Muscle of leg (tissue), 11 donors: ENCODE results near the gene KMO. TPM values are rescaled to one million over a fixed set of nuclear protein-coding genes. Genes with fewer than 3 reads are reported as not detected.

Experiments used
- DNase-seq: peaks from one replicate; pipeline ENCODE4 v3.0.0; 2013
- H3K27ac ChIP-seq: one replicate; pipeline ENCODE4 v1.5.1; 2013; ENCODE audit warnings: mild to moderate bottlenecking, low read length, control low read depth
- H3K27me3 ChIP-seq: one replicate; pipeline ENCODE4 v1.6.1; 2013; ENCODE audit warnings: low read length; ENCODE audit not compliant: control insufficient read depth, insufficient read depth
- H3K36me3 ChIP-seq: one replicate; pipeline ENCODE4 v1.6.1; 2013; ENCODE audit warnings: low read length; ENCODE audit not compliant: control insufficient read depth, insufficient read depth
- H3K4me1 ChIP-seq: one replicate; pipeline ENCODE4 v1.6.1; 2013; ENCODE audit warnings: low read length; ENCODE audit not compliant: control insufficient read depth, insufficient read depth
- H3K4me3 ChIP-seq: one replicate; pipeline ENCODE4 v1.5.1; 2013; ENCODE audit warnings: low read length, control low read depth
- H3K9me3 ChIP-seq: replicated peaks from 2 replicates; pipeline ENCODE4 v1.6.1; 2013; ENCODE audit warnings: low read depth, low read length; ENCODE audit not compliant: control insufficient read depth
- WGBS: methylation state at CpG from one replicate; pipeline ENCODE4 v1.1.5; 2013; ENCODE audit warnings: missing lambda C conversion rate; ENCODE audit not compliant: insufficient coverage; 5-methylcytosine and 5-hydroxymethylcytosine counted together
- polyA plus RNA-seq, 8 donors: library from polyadenylated mRNA; unstranded; fragments of 120-200 nt; gene quantifications; one replicate each; pipeline versions ENCODE4 v1.2.1 to v1.2.3, GENCODE V29; 2013; ENCODE audit warnings: inconsistent platforms in 1 of 8, low replicate concordance in 1 of 8; ENCODE audit not compliant: insufficient read length in 8 of 8, insufficient read depth in 1 of 8
- total RNA-seq: library from RNA; stranded (reverse); fragments of 120-200 nt; gene quantifications from one replicate; pipeline ENCODE4 v1.2.4, GENCODE V29; 2013

The KMO gene
- total and polyA plus RNA-seq, 9 donors, result 0.11 to 0.53 (median 0.23) TPM

GRCh38 chr1:241624935-241625334, 92.8 kb downstream of the KMO start:
- Histone ChIP-seq H3K4me1 (no peaks in the 10 kb centered on the region), H3K4me3 (no peak overlapping the region), H3K36me3 (no peaks in the 10 kb centered on the region), H3K9me3 (no peaks in the 10 kb centered on the region), H3K27me3 (no peaks in the 10 kb centered on the region), H3K27ac (no peak overlapping the region)
- no CpG with 5 or more reads among the region's 2 CpGs for WGBS
- DNase-seq, result no peak

DNA sequence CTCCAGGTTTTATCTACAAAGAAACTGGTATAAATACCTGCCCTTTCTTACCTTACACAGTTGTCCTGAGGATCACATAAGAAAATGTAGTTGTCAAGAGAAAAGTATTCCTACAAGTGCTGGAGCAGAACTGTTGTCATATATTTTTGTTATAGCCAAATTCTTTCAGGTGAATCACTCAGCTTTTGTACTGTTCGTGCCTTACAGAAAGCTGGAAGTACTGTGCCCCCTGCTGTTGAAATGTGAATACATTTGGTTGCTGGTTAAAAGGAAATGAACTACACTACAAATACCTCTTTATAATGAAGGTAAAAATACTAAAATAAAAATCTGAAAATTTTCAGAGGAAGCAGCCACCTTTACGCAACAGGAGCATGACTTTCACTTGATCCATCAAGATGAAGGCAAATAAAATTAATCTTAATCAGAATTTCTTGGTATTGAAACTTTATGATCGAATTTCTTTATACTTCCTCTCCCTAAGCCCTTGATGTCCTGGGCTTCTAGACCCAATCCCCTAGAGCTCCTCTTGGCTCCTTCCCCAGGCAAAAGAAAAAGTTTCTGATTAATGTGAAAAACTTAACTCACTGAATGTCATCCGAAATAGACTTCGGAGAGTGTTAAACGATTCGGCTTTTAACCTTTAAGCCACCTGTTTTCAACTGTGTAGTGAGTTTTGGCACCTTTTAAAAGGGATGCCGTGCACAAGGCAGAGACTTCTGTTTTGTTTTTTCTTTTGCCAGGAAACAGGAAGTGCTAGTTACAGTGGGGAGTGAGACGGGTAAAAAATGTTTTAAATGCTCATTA, 95.5 kb downstream of the KMO start:
- Histone ChIP-seq H3K36me3 (no peaks in the 10 kb centered on the region), H3K9me3 (no peaks in the 10 kb centered on the region), H3K27me3 (no peaks in the 10 kb centered on the region), H3K4me3 (no peak overlapping the region), H3K4me1 (no peaks in the 10 kb centered on the region), H3K27ac (no peak overlapping the region)
- peak; percentile 43 for DNase-seq
- 80% methylated on average over 1 of the region's 9 CpGs for WGBS

DNA sequence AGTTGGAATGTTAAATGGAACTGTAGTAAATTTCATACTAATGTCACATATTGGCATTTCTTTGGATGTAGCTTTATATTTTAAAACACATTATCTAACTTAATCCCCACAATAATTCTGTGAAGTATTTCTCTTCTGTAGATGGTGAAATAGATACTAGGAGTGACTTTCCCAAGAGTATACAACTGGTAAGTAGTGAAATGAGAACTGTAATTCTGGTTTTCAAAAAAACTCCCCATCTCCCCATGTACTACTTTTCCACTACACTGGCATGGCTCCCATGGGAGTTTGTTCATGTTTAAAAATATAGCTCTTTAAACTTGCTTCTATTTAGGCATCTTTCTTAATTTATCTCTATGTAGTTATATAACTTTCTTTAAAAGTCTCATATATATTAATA, 97.8 kb downstream of the KMO start:
- no peak for DNase-seq
- Histone ChIP-seq H3K27ac (no peak overlapping the region), H3K9me3 (no peaks in the 10 kb centered on the region), H3K36me3 (no peaks in the 10 kb centered on the region), H3K4me3 (no peak overlapping the region), H3K4me1 (no peaks in the 10 kb centered on the region), H3K27me3 (no peaks in the 10 kb centered on the region)

GRCh38 chr1:241630476-241630875, 98.3 kb downstream of the KMO start:
- Histone ChIP-seq H3K36me3 (peaks cover 4% of the 10 kb centered on the region), H3K4me3 (no peak overlapping the region), H3K27ac (no peak overlapping the region), H3K9me3 (no peaks in the 10 kb centered on the region), H3K4me1 (no peaks in the 10 kb centered on the region), H3K27me3 (no peaks in the 10 kb centered on the region)
- no CpG with 5 or more reads among the region's 1 CpG for WGBS
- DNase-seq, result no peak

- Histone ChIP-seq H3K9me3 (no peaks in the 10 kb centered on the region), H3K36me3 (peaks cover 4% of the 10 kb centered on the region), H3K27ac (no peak overlapping the region), H3K4me1 (no peaks in the 10 kb centered on the region), H3K27me3 (no peaks in the 10 kb centered on the region), H3K4me3 (no peak overlapping the region)
- no CpG with 5 or more reads among the region's 2 CpGs for WGBS
- DNase-seq, result no peak
Observed at GRCh38 chr1:241630899-241631298, 98.7 kb downstream of the KMO start.

- H3K9me3 ChIP-seq, result no peaks in the 10 kb centered on the region
- no peaks in the 10 kb centered on the region for H3K27me3 ChIP-seq
- WGBS, result no CpG with 5 or more reads among the region's 5 CpGs
- no peak for DNase-seq
- peaks cover 4% of the 10 kb centered on the region for H3K36me3 ChIP-seq
- no peak overlapping the region for H3K27ac ChIP-seq
- H3K4me1 ChIP-seq, result no peaks in the 10 kb centered on the region
- H3K4me3 ChIP-seq, result no peak overlapping the region
Observed at GRCh38 chr1:241631674-241632073, 99.5 kb downstream of the KMO start.

GRCh38 chr1:241632987-241633386, 100.8 kb downstream of the KMO start:
- Histone ChIP-seq H3K36me3 (peaks cover 4% of the 10 kb centered on the region), H3K4me3 (no peak overlapping the region), H3K9me3 (no peaks in the 10 kb centered on the region), H3K27ac (no peak overlapping the region), H3K4me1 (peaks cover 1% of the 10 kb centered on the region), H3K27me3 (no peaks in the 10 kb centered on the region)
- DNase-seq, result no peak
- WGBS, result no CpG with 5 or more reads among the region's 3 CpGs

DNA sequence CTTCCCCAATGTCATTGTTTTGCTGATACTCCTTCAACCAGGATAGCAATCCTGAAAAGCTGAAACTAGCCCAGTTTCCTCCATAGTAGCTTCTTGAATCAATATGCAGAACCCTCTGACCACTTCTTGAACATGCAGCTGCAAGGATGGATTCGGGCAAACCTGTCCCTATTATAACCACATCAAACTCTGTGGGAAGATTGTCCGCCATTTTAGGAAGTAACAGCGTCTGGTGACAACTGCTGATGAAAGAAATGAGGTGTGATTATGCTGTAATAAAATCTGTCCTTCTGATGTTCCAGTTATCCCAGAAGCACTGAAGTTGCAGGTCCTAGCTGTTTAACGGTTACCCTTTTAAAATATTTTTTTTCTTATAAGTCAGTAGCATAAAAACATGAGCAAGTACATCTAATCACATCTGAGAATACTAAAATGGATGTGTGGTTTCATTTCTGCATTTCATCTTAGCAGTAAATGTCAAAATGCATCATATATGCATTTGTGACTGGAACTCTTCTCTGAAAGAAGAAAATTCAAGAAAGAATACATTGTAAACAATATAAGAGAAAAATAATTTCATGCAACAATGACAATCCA, 103.5 kb downstream of the KMO start:
- Histone ChIP-seq H3K4me1 (peaks cover 8% of the 10 kb centered on the region), H3K36me3 (peaks cover 4% of the 10 kb centered on the region), H3K4me3 (no peak overlapping the region), H3K27ac (no peak overlapping the region), H3K9me3 (no peaks in the 10 kb centered on the region), H3K27me3 (no peaks in the 10 kb centered on the region)
- DNase-seq, result no peak
- no CpG with 5 or more reads among the region's 4 CpGs for WGBS

GRCh38 chr1:241636291-241636690, 104.1 kb downstream of the KMO start:
- Histone ChIP-seq H3K4me3 (no peak overlapping the region), H3K4me1 (peaks cover 11% of the 10 kb centered on the region), H3K36me3 (peaks cover 4% of the 10 kb centered on the region), H3K27ac (no peak overlapping the region), H3K27me3 (no peaks in the 10 kb centered on the region), H3K9me3 (no peaks in the 10 kb centered on the region)
- WGBS, result no CpG with 5 or more reads among the region's 1 CpG
- DNase-seq, result no peak

GRCh38 chr1:241637046-241637590, 104.9 kb downstream of the KMO start:
- H3K9me3 ChIP-seq, result peaks cover 2% of the 10 kb centered on the region
- H3K4me1 ChIP-seq, result peaks cover 11% of the 10 kb centered on the region
- H3K27me3 ChIP-seq, result no peaks in the 10 kb centered on the region
- no peak for DNase-seq
- no peak overlapping the region for H3K4me3 ChIP-seq
- H3K27ac ChIP-seq, result no peak overlapping the region
- H3K36me3 ChIP-seq, result peaks cover 4% of the 10 kb centered on the region
